Mesendoderm (in vitro differentiated cells): Measurements from ENCODE around the gene LRP11.

Experiments used
- DNase-seq: peaks from one replicate; pipeline ENCODE4 v3.0.0; 2013
- H2AK5ac ChIP-seq: 2 replicates; pipeline ENCODE4 v1.6.1; 2013; ENCODE audit warnings: low read length, inconsistent platforms
- H2BK120ac ChIP-seq: 2 replicates; pipeline ENCODE4 v1.6.1; 2013; ENCODE audit warnings: low read depth, mild to moderate bottlenecking, low read length, moderate library complexity, mixed read lengths
- H2BK15ac ChIP-seq: replicated peaks from 2 replicates; pipeline ENCODE4 v1.6.1; 2013; ENCODE audit warnings: low read depth, mild to moderate bottlenecking, moderate library complexity
- H2BK5ac ChIP-seq: 2 replicates; pipeline ENCODE4 v1.6.1; 2013; ENCODE audit warnings: low read length, inconsistent platforms
- H3K18ac ChIP-seq: 2 replicates; pipeline ENCODE4 v1.6.1; 2013; ENCODE audit warnings: mild to moderate bottlenecking, low read length, mixed read lengths
- H3K23ac ChIP-seq: one replicate; pipeline ENCODE4 v1.6.1; 2013; ENCODE audit warnings: low read length
- H3K27ac ChIP-seq: 2 replicates; pipeline ENCODE4 v1.5.1; 2013; ENCODE audit warnings: low read depth, mild to moderate bottlenecking, inconsistent platforms, low read length, moderate library complexity
- H3K27me3 ChIP-seq: 2 replicates; pipeline ENCODE4 v1.6.1; 2013; ENCODE audit warnings: low read length, control low read depth, mild to moderate bottlenecking, inconsistent platforms; ENCODE audit not compliant: insufficient read depth, poor library complexity
- H3K36me3 ChIP-seq: 2 replicates; pipeline ENCODE4 v1.6.1; 2013; ENCODE audit warnings: low read length, inconsistent platforms; ENCODE audit not compliant: control insufficient read depth, insufficient read depth
- H3K4ac ChIP-seq: one replicate; pipeline ENCODE4 v1.6.1; 2013; ENCODE audit warnings: low read depth, mild to moderate bottlenecking, low read length, moderate library complexity
- H3K4me1 ChIP-seq: 2 replicates; pipeline ENCODE4 v1.6.1; 2013; ENCODE audit warnings: low read depth, low read length, inconsistent platforms; ENCODE audit not compliant: control insufficient read depth
- H3K4me2 ChIP-seq: 2 replicates; pipeline ENCODE4 v1.6.1; 2013; ENCODE audit warnings: low read length
- H3K4me3 ChIP-seq: 2 replicates; pipeline ENCODE4 v1.5.1; 2013; ENCODE audit warnings: mild to moderate bottlenecking, low read length
- H3K56ac ChIP-seq: one replicate; pipeline ENCODE4 v1.6.1; 2013; ENCODE audit warnings: low read length
- H3K79me1 ChIP-seq: 2 replicates; pipeline ENCODE4 v1.6.1; 2013; ENCODE audit warnings: low read length, inconsistent platforms
- H3K79me2 ChIP-seq: 2 replicates; pipeline ENCODE4 v1.6.1; 2013; ENCODE audit warnings: mild to moderate bottlenecking, low read length; ENCODE audit not compliant: control insufficient read depth, insufficient read depth
- H3K9ac ChIP-seq: 2 replicates; pipeline ENCODE4 v1.6.1; 2013; ENCODE audit warnings: low read length, inconsistent platforms
- H4K5ac ChIP-seq: one replicate; pipeline ENCODE4 v1.6.1; 2013; ENCODE audit warnings: low read length
- H4K8ac ChIP-seq: one replicate; pipeline ENCODE4 v1.6.1; 2013; ENCODE audit warnings: low read depth, mild to moderate bottlenecking, control low read depth, low read length, moderate library complexity
- WGBS: extraction: QIAGEN DNeasy Blood & Tissue Kit; methylation state at CpG from one replicate; pipeline ENCODE4 v1.1.7; 2013; ENCODE audit warnings: low lambda C conversion rate, missing lambda C conversion rate; ENCODE audit not compliant: insufficient coverage; ENCODE audit errors: extremely low coverage; 5-methylcytosine and 5-hydroxymethylcytosine counted together

The LRP11 gene

GRCh38 chr6:149859368-149859767 lies 4.8 kb downstream of the LRP11 start:
- H3K4me1 ChIP-seq: no peaks in the 10 kb centered on the region
- no peak overlapping the region for H3K27ac ChIP-seq
- H3K79me1 ChIP-seq: no peaks in the 10 kb centered on the region
- no peak overlapping the region for H3K18ac ChIP-seq
- WGBS: no CpG with 5 or more reads among the region's 7 CpGs
- H3K23ac ChIP-seq: no peak overlapping the region
- no peaks in the 10 kb centered on the region for H3K27me3 ChIP-seq
- no peak overlapping the region for H3K4ac ChIP-seq
- no peak overlapping the region for H3K56ac ChIP-seq
- H2AK5ac ChIP-seq: no peak overlapping the region
- no peak overlapping the region for H3K4me3 ChIP-seq
- no peak overlapping the region for H3K9ac ChIP-seq
- no peak overlapping the region for H4K8ac ChIP-seq
- H3K4me2 ChIP-seq: no peak overlapping the region
- no peaks in the 10 kb centered on the region for H3K79me2 ChIP-seq
- no peak for DNase-seq
- no peak overlapping the region for H2BK5ac ChIP-seq
- H3K36me3 ChIP-seq: no peaks in the 10 kb centered on the region
- no peak overlapping the region for H2BK120ac ChIP-seq
- H4K5ac ChIP-seq: no peak overlapping the region
- no peak overlapping the region for H2BK15ac ChIP-seq

GRCh38 chr6:149857541-149857940 lies 6.6 kb downstream of the LRP11 start:
- no peaks in the 10 kb centered on the region for H3K79me1 ChIP-seq
- no peaks in the 10 kb centered on the region for H3K79me2 ChIP-seq
- no peak overlapping the region for H2BK15ac ChIP-seq
- H2BK5ac ChIP-seq: no peak overlapping the region
- H3K18ac ChIP-seq: no peak overlapping the region
- H2AK5ac ChIP-seq: no peak overlapping the region
- H3K56ac ChIP-seq: no peak overlapping the region
- H3K9ac ChIP-seq: no peak overlapping the region
- no peak overlapping the region for H3K4me2 ChIP-seq
- no peak overlapping the region for H2BK120ac ChIP-seq
- DNase-seq: no peak
- no peaks in the 10 kb centered on the region for H3K36me3 ChIP-seq
- H4K8ac ChIP-seq: no peak overlapping the region
- H3K23ac ChIP-seq: no peak overlapping the region
- H3K27ac ChIP-seq: no peak overlapping the region
- WGBS: no CpG with 5 or more reads among the region's 5 CpGs
- H4K5ac ChIP-seq: no peak overlapping the region
- H3K4me3 ChIP-seq: no peak overlapping the region
- no peaks in the 10 kb centered on the region for H3K27me3 ChIP-seq
- no peaks in the 10 kb centered on the region for H3K4me1 ChIP-seq
- no peak overlapping the region for H3K4ac ChIP-seq

GRCh38 chr6:149856256-149856994 lies 7.7 kb downstream of the LRP11 start:
- Histone ChIP-seq H3K23ac (no peak overlapping the region), H4K8ac (no peak overlapping the region), H2AK5ac (no peak overlapping the region), H3K27ac (no peak overlapping the region), H3K9ac (no peak overlapping the region), H3K4me3 (no peak overlapping the region), H2BK5ac (no peak overlapping the region), H3K36me3 (no peaks in the 10 kb centered on the region), H3K4me2 (no peak overlapping the region), H4K5ac (no peak overlapping the region), H3K4ac (no peak overlapping the region), H3K27me3 (no peaks in the 10 kb centered on the region), H3K79me2 (no peaks in the 10 kb centered on the region), H3K4me1 (no peaks in the 10 kb centered on the region), H3K56ac (no peak overlapping the region), H2BK15ac (no peak overlapping the region), H3K79me1 (no peaks in the 10 kb centered on the region), H3K18ac (no peak overlapping the region), H2BK120ac (no peak overlapping the region)
- no peak for DNase-seq
- WGBS: no CpG with 5 or more reads among the region's 10 CpGs

GRCh38 chr6:149855741-149856140 lies 8.4 kb downstream of the LRP11 start:
- H3K4me3 ChIP-seq: no peak overlapping the region
- no peak overlapping the region for H3K27ac ChIP-seq
- H3K27me3 ChIP-seq: no peaks in the 10 kb centered on the region

GRCh38 chr6:149855040-149855654 lies 9.0 kb downstream of the LRP11 start:
- no peak overlapping the region for H3K27ac ChIP-seq
- no peaks in the 10 kb centered on the region for H3K27me3 ChIP-seq

More at GRCh38 chr6:149855741-149856140, 8.4 kb downstream of the LRP11 start:
- no peak overlapping the region for H2BK120ac ChIP-seq
- WGBS: no CpG with 5 or more reads among the region's 2 CpGs
- H3K23ac ChIP-seq: no peak overlapping the region
- no peak overlapping the region for H3K4ac ChIP-seq
- no peak overlapping the region for H4K5ac ChIP-seq
- no peak overlapping the region for H2AK5ac ChIP-seq
- no peaks in the 10 kb centered on the region for H3K79me2 ChIP-seq
- H3K79me1 ChIP-seq: no peaks in the 10 kb centered on the region
- no peaks in the 10 kb centered on the region for H3K36me3 ChIP-seq
- no peaks in the 10 kb centered on the region for H3K4me1 ChIP-seq
- no peak overlapping the region for H3K56ac ChIP-seq
- H3K4me2 ChIP-seq: no peak overlapping the region
- no peak overlapping the region for H3K18ac ChIP-seq
- H2BK15ac ChIP-seq: no peak overlapping the region
- no peak for DNase-seq
- H3K9ac ChIP-seq: no peak overlapping the region
- H4K8ac ChIP-seq: no peak overlapping the region
- H2BK5ac ChIP-seq: no peak overlapping the region

More at GRCh38 chr6:149855040-149855654, 9.0 kb downstream of the LRP11 start:
- Histone ChIP-seq H3K18ac (no peak overlapping the region), H3K4me3 (no peak overlapping the region), H3K79me1 (no peaks in the 10 kb centered on the region), H2BK5ac (no peak overlapping the region), H2BK15ac (no peak overlapping the region), H4K8ac (no peak overlapping the region), H3K4me1 (no peaks in the 10 kb centered on the region), H2BK120ac (no peak overlapping the region), H3K79me2 (no peaks in the 10 kb centered on the region), H3K56ac (no peak overlapping the region), H3K4me2 (no peak overlapping the region), H3K9ac (no peak overlapping the region), H3K36me3 (no peaks in the 10 kb centered on the region), H4K5ac (no peak overlapping the region), H2AK5ac (no peak overlapping the region), H3K23ac (no peak overlapping the region), H3K4ac (no peak overlapping the region)
- DNase-seq: no peak
- no CpG with 5 or more reads among the region's 5 CpGs for WGBS
